SK-N-MC (cell line): ENCODE data around the gene ARHGDIG.

Experiments used
- EZH2 ChIP-seq: fragments of 200-600 bp; sonication (generic); IDR thresholded peaks from one replicate; pipeline ENCODE4 v1.6.1; 2017; ENCODE audit warnings: antibody characterized with exemption
- POLR2AphosphoS5 ChIP-seq: IDR thresholded peaks from 2 replicates; pipeline ENCODE4 v1.6.1; 2012; ENCODE audit warnings: mild to moderate bottlenecking, low read depth, low read length, borderline replicate concordance

DNA sequence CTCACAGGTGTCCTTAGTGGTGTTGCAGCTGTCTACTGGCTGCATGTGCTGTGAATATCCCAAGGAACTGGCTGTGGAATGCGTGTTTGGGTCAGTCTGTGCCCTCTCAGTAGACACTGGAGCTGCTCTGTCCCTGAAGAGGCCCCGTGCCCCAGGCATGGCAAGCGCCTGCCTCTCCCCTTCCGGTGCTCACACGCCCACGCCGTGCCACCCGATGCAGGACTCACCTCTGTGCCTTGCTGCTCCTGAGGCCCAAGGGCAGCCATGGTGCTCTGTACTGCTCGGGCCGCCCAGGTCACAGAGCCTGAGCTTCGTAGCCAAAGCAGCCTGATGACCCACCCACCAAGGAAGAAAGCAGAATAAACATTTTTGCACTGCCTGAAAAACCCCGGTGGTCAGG, 14.7 kb upstream of the ARHGDIG start:
- TF ChIP-seq POLR2AphosphoS5: no peak
- no peak for TF ChIP-seq EZH2
